Heart left ventricle (tissue), 16 donors: ENCODE data around the gene ZNF821. TPM values are rescaled to one million over a fixed set of nuclear protein-coding genes. Genes with fewer than 3 reads are reported as not detected.
"Not testable (repeated sequence)": the region's sequence is repeated elsewhere in the genome, so short reads cannot be mapped to it uniquely, and the experiment has no call there.

ENCODE experiments used
- ATAC-seq, 4 donors: fragments of 200-7000 bp; cut with Tn5 transposase; one replicate each; pipeline ENCODE4 v1.9.1; 2020 to 2022; ENCODE audit warnings: moderate library complexity in 4 of 4, mild to moderate bottlenecking in 3 of 4, moderate number of reproducible peaks in 1 of 4
- DNase-seq, 5 donors: peaks; one replicate each; pipeline ENCODE4 v3.0.0-alpha.2; 2020
- H3K27ac ChIP-seq, 12 donors: fragments of 200-600 bp; sonication (generic) in 4 of 12; one replicate each; pipeline versions ENCODE4 v1.5.0 to v1.8.0; 2016 to 2022; ENCODE audit warnings: mild to moderate bottlenecking in 2 of 12
- H3K27me3 ChIP-seq, 9 donors: fragments of 200-600 bp; sonication (generic) in 2 of 9; one replicate each; pipeline versions ENCODE4 v1.5.1 to v1.8.0; 2016 to 2022; ENCODE audit warnings: mild to moderate bottlenecking in 3 of 9
- H3K36me3 ChIP-seq, 9 donors: fragments of 200-600 bp; sonication (generic) in 2 of 9; one replicate each; pipeline versions ENCODE4 v1.5.0 to v1.8.0; 2018 to 2022; ENCODE audit warnings: mild to moderate bottlenecking in 2 of 9
- H3K4me1 ChIP-seq, 12 donors: fragments of 200-600 bp; sonication (generic) in 4 of 12; one replicate each; pipeline versions ENCODE4 v1.5.0 to v1.8.0; 2016 to 2022; ENCODE audit warnings: mild to moderate bottlenecking in 3 of 12
- H3K4me3 ChIP-seq, 12 donors: fragments of 200-600 bp; sonication (generic) in 4 of 12; one replicate each; pipeline versions ENCODE4 v1.5.0 to v1.8.0; 2017 to 2022; ENCODE audit warnings: mild to moderate bottlenecking in 9 of 12, moderate library complexity in 4 of 12
- H3K9me3 ChIP-seq, 12 donors: fragments of 200-600 bp; sonication (generic) in 4 of 12; one replicate each; pipeline versions ENCODE4 v1.5.0 to v1.8.0; 2016 to 2022; ENCODE audit warnings: mild to moderate bottlenecking in 1 of 12
- CTCF ChIP-seq, 12 donors: fragments of 200-600 bp; sonication (generic) in 4 of 12; IDR thresholded peaks; one replicate each; pipeline versions ENCODE4 v1.5.0 to v1.8.0; 2018 to 2022; ENCODE audit warnings: antibody characterized with exemption in 12 of 12, mild to moderate bottlenecking in 5 of 12
- POLR2A ChIP-seq, 2 donors: fragments of 450-650 bp; IDR thresholded peaks; one replicate each; pipeline ENCODE4 v1.6.1; 2017; ENCODE audit warnings: antibody characterized with exemption in 2 of 2, mild to moderate bottlenecking in 2 of 2, moderate library complexity in 2 of 2
- WGBS, 4 donors: extraction: QIAGEN DNeasy Blood & Tissue Kit in 2 of 4; methylation state at CpG; one replicate each; pipeline versions ENCODE4 v1.1.5 to v1.1.7; 2013 to 2018; 5-methylcytosine and 5-hydroxymethylcytosine counted together
- intact Hi-C, 10 donors: fragments of 100-400 bp; cut with DNase I; formaldehyde crosslinking; loops; one replicate each; pipeline versions ENCODE4 v1.11.1 to v1.14.2; 2022
- polyA plus RNA-seq, 2 donors: library from polyadenylated mRNA; stranded (reverse); fragments of 200-250 nt; gene quantifications; one replicate each; pipeline ENCODE4 v1.2.3, GENCODE V29; 2013
- total RNA-seq, 9 donors: library from RNA; depleted of rRNA in 2 of 9; stranded (reverse); fragments of >200 nt in 2 of 9; fragmentation: NEBNext Ultra II Directional in 3 of 9; extraction: Animal tissue kit (Norgen Biotek cat#: 25700) in 3 of 9; gene quantifications; one replicate each; pipeline versions ENCODE4 v1.1.0 to v1.2.4, GENCODE V29; 2016 to 2023
- donor health status: ischemic (EF 13 %, LVEDD 7.1; RV severe dilation, severe dysfunction).
- donor health status: healthy with polysubstance abuse.
- donor health status: DM: no; HTN: yes; CAD: no.
- donor health status: DM: no; HTN: no; CAD: no.
- donor health status: ischemic (EF 25% LVEDD 6.9; RV normal size, moderate dysfunction).
- donor health status: ischemic (EF 25% LVEDD 5.7; RV mildly dilated, moderate dysfunction).
- donor health status: healthy.
- donor health status: DM: yes; HTN: yes; CAD: no.
- donor health status: ischemic (EF 35%, LVEDD 5.7; RV mildly dilated, moderate dysfunction).
- donor health status: nonischemic (EF 11% LVEDD 7.7; RV severe dilation, severe dysfunction).
- donor health status: DM: yes; HTN: yes; CAD: no.
- donor health status: PGD.
- donor health status: ischemic (EF 29% LVEDD 5.4; RV normal size, mild dysfunction).
- donor health status: nonischemic (EF 23%, LVEDD 6.1; RV moderate dilation, normal function).

ZNF821 gene
- total and polyA plus RNA-seq, 11 donors, result 2.3 to 5.7 (median 3.9) TPM

- ATAC-seq, result no peak
- H3K9me3 ChIP-seq, result no peaks in the 10 kb centered on the region
- H3K27ac ChIP-seq, result no peak overlapping the region
- H3K4me3 ChIP-seq, result no peak overlapping the region
- H3K4me1 ChIP-seq, result peaks cover 0 to 3% (median 0%) of the 10 kb centered on the region in 12 donors
- WGBS, 4 donors, result 73 to 77% (median 75%) methylated on average over 7 of the region's 7 CpGs
- no peak for DNase-seq
- TF ChIP-seq CTCF (IDR thresholded peaks at IDR 0.05) (no peak), POLR2A (IDR thresholded peaks at IDR 0.05) (no peak)
- no peaks in the 10 kb centered on the region for H3K36me3 ChIP-seq
- intact Hi-C loops, result no loop called here
- H3K27me3 ChIP-seq, result no peaks in the 10 kb centered on the region
Observed at GRCh38 chr16:71840052-71840451, 43.9 kb downstream of the ZNF821 start.

GRCh38 chr16:71837150-71837549 is 46.8 kb downstream of the ZNF821 start:
- Histone ChIP-seq H3K4me3 (no peak overlapping the region), H3K27me3 (no peaks in the 10 kb centered on the region), H3K27ac (no peak overlapping the region), H3K9me3 (no peaks in the 10 kb centered on the region), H3K4me1 (no peaks in the 10 kb centered on the region), H3K36me3 (no peaks in the 10 kb centered on the region)
- intact Hi-C loops, result no loop called here
- TF ChIP-seq CTCF (IDR thresholded peaks at IDR 0.05) (no peak), POLR2A (IDR thresholded peaks at IDR 0.05) (no peak)
- ATAC-seq (no peak), DNase-seq (no peak)
- WGBS, 4 donors, result 81 to 84% (median 84%) methylated on average over 3 of the region's 3 CpGs

GRCh38 chr16:71834291-71834690 is 49.7 kb downstream of the ZNF821 start:
- Histone ChIP-seq H3K4me3 (no peak overlapping the region), H3K36me3 (no peaks in the 10 kb centered on the region), H3K27ac (no peak overlapping the region), H3K27me3 (no peaks in the 10 kb centered on the region), H3K9me3 (no peaks in the 10 kb centered on the region), H3K4me1 (no peaks in the 10 kb centered on the region)
- DNase-seq, result no peak
- intact Hi-C loops, result no loop called here
- TF ChIP-seq CTCF (IDR thresholded peaks at IDR 0.05), result no peak
- TF ChIP-seq POLR2A (IDR thresholded peaks at IDR 0.05), result no peak
- no peak for ATAC-seq
- WGBS, 4 donors, result 76 to 87% (median 81%) methylated on average over 3 of the region's 3 CpGs

- H3K9me3 ChIP-seq, H3K27ac ChIP-seq, ATAC-seq, DNase-seq, H3K4me3 ChIP-seq, intact Hi-C loops, H3K27me3 ChIP-seq, H3K4me1 ChIP-seq, H3K36me3 ChIP-seq: not testable (repeated sequence)
- 82 to 96% (median 88%) methylated on average over 2 of the region's 2 CpGs for WGBS, 4 donors
Observed at GRCh38 chr16:71832112-71832511, 51.9 kb downstream of the ZNF821 start.

DNA sequence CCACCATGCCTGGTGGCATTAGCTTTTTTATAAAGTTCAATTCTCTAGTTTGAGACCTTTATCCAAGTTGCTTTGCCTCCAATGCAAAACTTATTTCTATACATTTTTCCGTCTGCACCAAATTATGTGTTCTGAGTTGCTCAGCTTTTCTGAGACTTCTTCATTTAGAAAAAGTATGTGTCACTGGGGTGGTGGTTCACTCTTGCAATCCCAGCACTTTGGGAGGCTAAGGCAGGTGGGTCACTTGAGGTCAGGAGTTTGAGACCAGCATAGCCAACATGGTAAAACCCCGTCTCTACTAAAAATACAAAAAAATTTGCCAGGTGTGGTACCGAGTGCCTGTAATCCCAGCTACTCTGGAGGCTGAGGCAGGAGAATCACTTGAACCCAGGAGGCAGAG is 52.3 kb downstream of the ZNF821 start:
- H3K9me3 ChIP-seq, H3K27me3 ChIP-seq, H3K4me1 ChIP-seq, ATAC-seq, DNase-seq, intact Hi-C loops, H3K27ac ChIP-seq, H3K4me3 ChIP-seq, H3K36me3 ChIP-seq: not testable (repeated sequence)
- 91 to 95% (median 92%) methylated on average over 3 of the region's 3 CpGs for WGBS, 4 donors
